GM12864 (cell line): ENCODE data around the gene COL24A1.

Source experiments
- DNase-seq: peaks from one replicate; pipeline ENCODE4 v3.0.0-alpha.2; 2011; ENCODE audit warnings: low read depth
- H3K4me3 ChIP-seq: 2 replicates; pipeline ENCODE4 v1.5.1; 2011; ENCODE audit warnings: mild to moderate bottlenecking, low read depth, low read length, control low read depth
- CTCF ChIP-seq: IDR thresholded peaks from 2 replicates; pipeline ENCODE4 v1.5.1; 2011; ENCODE audit warnings: low read depth, mild to moderate bottlenecking, moderate library complexity, low read length, control low read depth, inconsistent platforms; ENCODE audit errors: missing control alignments

COL24A1 gene

GRCh38 chr1:86154571-86155050, 2.0 kb downstream of the COL24A1 start:
- TF ChIP-seq CTCF, result no peak
- H3K4me3 ChIP-seq, result no peak overlapping the region
- DNase-seq, result no peak

DNA sequence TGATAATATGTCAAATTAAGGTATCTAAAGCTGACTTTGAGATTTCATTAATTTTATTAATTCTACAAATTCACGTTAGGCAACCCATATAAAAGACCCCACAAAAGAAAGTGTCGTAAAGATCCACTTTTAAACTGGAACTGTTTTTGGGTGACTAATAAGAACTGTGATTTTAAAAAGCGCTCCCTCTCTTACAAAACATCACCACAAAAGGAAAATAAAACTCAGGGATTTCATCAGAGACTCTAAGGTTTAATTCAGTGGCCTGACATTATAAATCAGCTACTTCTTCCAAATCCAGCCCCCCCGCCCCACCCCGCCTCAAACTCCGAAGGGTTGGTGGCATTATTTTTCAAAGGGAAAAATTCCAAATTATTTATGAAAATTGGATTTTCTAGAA, 2.7 kb downstream of the COL24A1 start:
- no peak for TF ChIP-seq CTCF
- H3K4me3 ChIP-seq, result no peak overlapping the region
- DNase-seq, result no peak

- no peak for TF ChIP-seq CTCF
- DNase-seq, result no peak
- H3K4me3 ChIP-seq, result no peak overlapping the region
Observed at GRCh38 chr1:86152887-86153286, 3.7 kb downstream of the COL24A1 start.

DNA sequence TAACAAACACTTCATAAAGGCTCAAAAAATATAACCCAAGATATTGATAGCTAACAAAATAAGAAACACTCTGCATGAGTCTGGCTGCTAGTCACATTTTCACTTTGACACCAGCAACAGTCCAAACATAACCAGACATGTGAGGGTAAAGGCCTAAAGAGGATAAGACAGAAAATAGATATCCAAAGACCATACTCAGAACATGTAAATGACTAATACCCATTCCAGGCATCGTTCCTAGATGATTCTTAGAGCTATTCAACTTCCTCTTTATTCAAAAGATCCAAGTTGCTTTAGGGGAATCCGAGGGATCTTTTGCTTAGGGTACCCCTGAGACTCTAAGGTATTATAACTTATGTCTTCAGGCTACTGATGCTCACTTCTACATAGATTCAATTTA, 5.1 kb downstream of the COL24A1 start:
- no peak for TF ChIP-seq CTCF
- no peak overlapping the region for H3K4me3 ChIP-seq
- DNase-seq, result no peak

GRCh38 chr1:86150553-86151055, 6.0 kb downstream of the COL24A1 start:
- no peak for DNase-seq
- TF ChIP-seq CTCF, result no peak
- H3K4me3 ChIP-seq, result no peak overlapping the region

- no peak overlapping the region for H3K4me3 ChIP-seq
- TF ChIP-seq CTCF, result no peak
- no peak for DNase-seq
Observed at GRCh38 chr1:86149591-86149990, 7.0 kb downstream of the COL24A1 start.

DNA sequence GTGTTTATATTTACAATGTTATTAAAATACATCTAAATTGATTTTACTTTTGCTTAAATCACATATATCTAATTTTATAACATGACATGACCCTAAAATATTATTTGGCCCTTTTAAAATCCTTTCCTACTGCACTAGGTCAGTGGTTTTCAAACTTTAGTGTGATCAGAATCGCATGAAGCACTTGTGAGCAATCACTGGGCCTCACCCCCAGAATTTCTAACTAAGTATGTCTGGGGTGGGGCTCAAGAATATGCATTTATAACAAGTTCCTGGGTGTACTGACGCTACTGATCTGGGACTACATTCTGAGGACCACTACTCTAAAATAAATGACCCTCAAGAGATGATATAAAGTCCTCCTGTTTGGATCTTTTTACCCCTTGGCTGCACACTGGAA, 8.8 kb downstream of the COL24A1 start:
- DNase-seq, result no peak
- no peak overlapping the region for H3K4me3 ChIP-seq
- TF ChIP-seq CTCF, result no peak
